ENCODE data around the gene DDHD1.

DNA sequence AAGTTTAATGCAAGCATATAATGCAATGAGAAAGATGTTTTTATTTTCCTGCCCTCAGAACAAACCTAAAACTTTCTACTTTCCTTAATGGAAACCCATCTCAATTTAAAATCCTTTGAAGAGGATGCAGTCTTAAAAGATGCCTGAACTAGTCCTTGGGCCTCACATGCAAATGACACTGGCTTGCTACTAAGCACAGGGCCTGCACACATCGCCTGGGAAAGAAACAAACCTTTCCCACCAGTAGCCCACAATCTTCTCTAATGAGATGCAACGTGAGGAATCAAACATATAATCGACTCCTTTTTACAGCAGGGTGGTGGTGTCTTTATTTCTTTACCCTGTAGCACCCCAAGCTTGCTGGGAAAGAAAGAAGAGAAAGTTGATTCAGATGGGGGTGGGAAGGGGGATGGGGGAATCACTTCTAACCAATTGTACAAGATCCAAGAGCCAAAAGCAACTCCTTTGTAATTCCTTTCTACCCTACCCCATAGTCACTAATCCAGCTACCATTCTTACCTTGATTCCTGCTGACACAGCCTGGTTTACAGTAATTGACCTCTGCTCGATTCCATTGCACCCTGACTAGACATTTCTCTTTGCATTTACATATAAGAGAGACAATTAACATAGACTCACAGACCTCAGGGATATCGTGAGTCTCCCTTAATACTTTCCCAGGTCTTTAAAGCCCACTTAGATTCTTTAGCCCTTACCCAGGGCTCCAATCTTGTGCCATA, 132.8 kb downstream of the DDHD1 start:
- TF ChIP-seq, protein P1, sequence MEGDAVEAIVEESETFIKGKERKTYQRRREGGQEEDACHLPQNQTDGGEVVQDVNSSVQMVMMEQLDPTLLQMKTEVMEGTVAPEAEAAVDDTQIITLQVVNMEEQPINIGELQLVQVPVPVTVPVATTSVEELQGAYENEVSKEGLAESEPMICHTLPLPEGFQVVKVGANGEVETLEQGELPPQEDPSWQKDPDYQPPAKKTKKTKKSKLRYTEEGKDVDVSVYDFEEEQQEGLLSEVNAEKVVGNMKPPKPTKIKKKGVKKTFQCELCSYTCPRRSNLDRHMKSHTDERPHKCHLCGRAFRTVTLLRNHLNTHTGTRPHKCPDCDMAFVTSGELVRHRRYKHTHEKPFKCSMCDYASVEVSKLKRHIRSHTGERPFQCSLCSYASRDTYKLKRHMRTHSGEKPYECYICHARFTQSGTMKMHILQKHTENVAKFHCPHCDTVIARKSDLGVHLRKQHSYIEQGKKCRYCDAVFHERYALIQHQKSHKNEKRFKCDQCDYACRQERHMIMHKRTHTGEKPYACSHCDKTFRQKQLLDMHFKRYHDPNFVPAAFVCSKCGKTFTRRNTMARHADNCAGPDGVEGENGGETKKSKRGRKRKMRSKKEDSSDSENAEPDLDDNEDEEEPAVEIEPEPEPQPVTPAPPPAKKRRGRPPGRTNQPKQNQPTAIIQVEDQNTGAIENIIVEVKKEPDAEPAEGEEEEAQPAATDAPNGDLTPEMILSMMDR (IDR thresholded peaks at IDR 0.05; ENCODE audit: insufficient read depth, low read length, poor library complexity, severe bottlenecking), result no peak
- no peak for TF ChIP-seq EZH2phosphoT487 (conservative IDR thresholded peaks at IDR 0.05; ENCODE audit: low read length)
